GM19463 (cell line): Measurements from ENCODE around the gene DHX35.

ENCODE experiments used
- ATAC-seq: cut with Tn5 transposase; IDR thresholded peaks from one replicate; pipeline ENCODE4 v1.9.1; 2021; ENCODE audit warnings: mild to moderate bottlenecking, moderate library complexity; ENCODE audit not compliant: unreplicated experiment

Gene DHX35

GRCh38 chr20:39050555-39050902, 88.4 kb downstream of the DHX35 start:
- no peak for ATAC-seq

GRCh38 chr20:39052676-39053075, 90.5 kb downstream of the DHX35 start:
- no peak for ATAC-seq

- no peak for ATAC-seq
Observed at GRCh38 chr20:39057143-39057542, 95.0 kb downstream of the DHX35 start.

- no peak for ATAC-seq
Observed at GRCh38 chr20:39057911-39058310, 95.8 kb downstream of the DHX35 start.

- no peak for ATAC-seq
Observed at GRCh38 chr20:39059036-39059435, 96.9 kb downstream of the DHX35 start.

- no peak for ATAC-seq
Observed at GRCh38 chr20:39066471-39067242, 104.5 kb downstream of the DHX35 start.

- no peak for ATAC-seq
Observed at GRCh38 chr20:39067526-39068216, 105.5 kb downstream of the DHX35 start.

- ATAC-seq, result no peak
Observed at GRCh38 chr20:39069976-39070375, 107.8 kb downstream of the DHX35 start.

GRCh38 chr20:39070484-39071231, 108.5 kb downstream of the DHX35 start:
- no peak for ATAC-seq

- no peak for ATAC-seq
Observed at GRCh38 chr20:39072132-39072531, 110.0 kb downstream of the DHX35 start.

- ATAC-seq, result no peak
Observed at GRCh38 chr20:39072653-39073052, 110.5 kb downstream of the DHX35 start.

GRCh38 chr20:39075731-39076130, 113.6 kb downstream of the DHX35 start:
- ATAC-seq, result no peak

GRCh38 chr20:39076958-39077357, 114.8 kb downstream of the DHX35 start:
- no peak for ATAC-seq

GRCh38 chr20:39080326-39080725, 118.2 kb downstream of the DHX35 start:
- ATAC-seq, result no peak

- no peak for ATAC-seq
Observed at GRCh38 chr20:39081255-39081654, 119.1 kb downstream of the DHX35 start.

GRCh38 chr20:39082622-39083398, 120.7 kb downstream of the DHX35 start:
- no peak for ATAC-seq

- ATAC-seq, result no peak
Observed at GRCh38 chr20:39083761-39084160, 121.6 kb downstream of the DHX35 start.

- ATAC-seq, result no peak
Observed at GRCh38 chr20:39089029-39089428, 126.9 kb downstream of the DHX35 start.
